ENCODE data around the gene FCF1.

GRCh38 chr14:74739293-74740030, 26.5 kb downstream of the FCF1 start:
- no peak for TF ChIP-seq CTCF (IDR thresholded peaks at IDR 0.05; ENCODE audit: borderline replicate concordance, extremely low read depth, low read length, poor library complexity, severe bottlenecking)
- no peak for TF ChIP-seq EZH2 (IDR thresholded peaks at IDR 0.05; ENCODE audit: borderline replicate concordance, low read depth, low read length, severe bottlenecking)
